HepG2 (cell line): ENCODE results near the gene ANO4.

Source experiments
- ELF3 ChIP-seq: IDR thresholded peaks from 2 replicates; pipeline ENCODE4 v1.6.1; 2016; ENCODE audit warnings: missing genetic modification reagents, missing compliant biosample characterization
- NCOA5 ChIP-seq: sonication (generic); formaldehyde crosslinking; IDR thresholded peaks from 2 replicates; pipeline ENCODE4 v1.4.0; 2020; ENCODE audit warnings: missing genetic modification reagents
- SP1 ChIP-seq, 2 experiments: fragments of 450-650 bp in 1 of 2; sonication (generic) in 1 of 2; formaldehyde crosslinking in 1 of 2; IDR thresholded peaks; 2 replicates each; pipeline versions ENCODE4 v1.4.0 to v1.6.1; 2016 to 2020; ENCODE audit warnings: missing genetic modification reagents in 1 of 2
- SPEN ChIP-seq: sonication (generic); formaldehyde crosslinking; IDR thresholded peaks from 2 replicates; pipeline ENCODE4 v1.5.1; 2020; ENCODE audit warnings: low read depth, mild to moderate bottlenecking, missing genetic modification reagents
- TF ChIP-seq, protein P1 (sequence below): sonication (generic); formaldehyde crosslinking; IDR thresholded peaks from 2 replicates; pipeline ENCODE4 v1.9.0; 2021; ENCODE audit warnings: missing genetic modification reagents, borderline replicate concordance

- TF ChIP-seq NCOA5 (CRISPR knock-in tag): no peak
- no peak for TF ChIP-seq ELF3 (CRISPR knock-in tag)
- TF ChIP-seq, protein P1, sequence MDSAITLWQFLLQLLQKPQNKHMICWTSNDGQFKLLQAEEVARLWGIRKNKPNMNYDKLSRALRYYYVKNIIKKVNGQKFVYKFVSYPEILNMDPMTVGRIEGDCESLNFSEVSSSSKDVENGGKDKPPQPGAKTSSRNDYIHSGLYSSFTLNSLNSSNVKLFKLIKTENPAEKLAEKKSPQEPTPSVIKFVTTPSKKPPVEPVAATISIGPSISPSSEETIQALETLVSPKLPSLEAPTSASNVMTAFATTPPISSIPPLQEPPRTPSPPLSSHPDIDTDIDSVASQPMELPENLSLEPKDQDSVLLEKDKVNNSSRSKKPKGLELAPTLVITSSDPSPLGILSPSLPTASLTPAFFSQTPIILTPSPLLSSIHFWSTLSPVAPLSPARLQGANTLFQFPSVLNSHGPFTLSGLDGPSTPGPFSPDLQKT (CRISPR knock-in tag): no peak
- no peak for TF ChIP-seq SPEN (CRISPR knock-in tag)
- TF ChIP-seq SP1 (IDR thresholded peaks at IDR 0.05): no peak
- no peak for TF ChIP-seq SP1 (CRISPR knock-in tag; IDR thresholded peaks at IDR 0.05)
Measured at GRCh38 chr12:101040936-101041335, 246.4 kb downstream of the ANO4 start.
